Astrocyte (in vitro differentiated cells and primary cell): ENCODE data around the gene ZNF341. TPM values are rescaled to one million over a fixed set of nuclear protein-coding genes. Genes with fewer than 3 reads are reported as not detected.

Experiments
- DNase-seq: peaks from one replicate; pipeline ENCODE4 v3.0.0-alpha.2; 2010; ENCODE audit warnings: low read depth
- FAIRE-seq: peaks from 2 replicates; lab custom pipeline; 2011; peaks lifted over from hg19 to GRCh38; lab: Jason Lieb, UNC
- H2AFZ ChIP-seq: 2 replicates; pipeline ENCODE4 v1.6.0; 2012; ENCODE audit warnings: low read depth, low read length, inconsistent platforms
- H3K27ac ChIP-seq: 2 replicates; pipeline ENCODE4 v1.5.1; 2011; ENCODE audit warnings: low read depth, low read length, inconsistent platforms
- H3K27me3 ChIP-seq: 2 replicates; pipeline ENCODE4 v1.6.0; 2011; ENCODE audit warnings: low read length, inconsistent platforms; ENCODE audit not compliant: insufficient read depth
- H3K36me3 ChIP-seq: 2 replicates; pipeline ENCODE4 v1.5.1; 2011; ENCODE audit warnings: low read length, inconsistent platforms; ENCODE audit not compliant: insufficient read depth
- H3K4me1 ChIP-seq: 2 replicates; pipeline ENCODE4 v1.5.1; 2011; ENCODE audit warnings: low read length, inconsistent platforms; ENCODE audit not compliant: insufficient read depth
- H3K4me2 ChIP-seq: 2 replicates; pipeline ENCODE4 v1.6.0; 2012; ENCODE audit warnings: low read length, inconsistent platforms
- H3K4me3 ChIP-seq: 2 replicates; pipeline ENCODE4 v1.5.1; 2011; ENCODE audit warnings: low read depth, mild to moderate bottlenecking, low read length, inconsistent platforms; ENCODE audit not compliant: insufficient read depth
- H3K79me2 ChIP-seq: 2 replicates; pipeline ENCODE4 v1.6.0; 2012; ENCODE audit warnings: mild to moderate bottlenecking, low read length, inconsistent platforms; ENCODE audit not compliant: insufficient read depth
- H3K9ac ChIP-seq: 2 replicates; pipeline ENCODE4 v1.6.0; 2012; ENCODE audit warnings: mild to moderate bottlenecking, low read length, inconsistent platforms
- H3K9me3 ChIP-seq: 2 replicates; pipeline ENCODE4 v1.5.1; 2012; ENCODE audit warnings: low read depth, mild to moderate bottlenecking, low read length, inconsistent platforms; ENCODE audit not compliant: insufficient read depth
- H4K20me1 ChIP-seq: 2 replicates; pipeline ENCODE4 v1.6.0; 2012; ENCODE audit warnings: low read length, inconsistent platforms; ENCODE audit not compliant: insufficient read depth
- H3K27ac Mint-ChIP-seq: one replicate; pipeline ENCODE4 v1.8.0; 2021; ENCODE audit warnings: mild to moderate bottlenecking, mixed read lengths; ENCODE audit not compliant: unreplicated experiment
- H3K27me3 Mint-ChIP-seq: one replicate; pipeline ENCODE4 v1.8.0; 2021; ENCODE audit warnings: low read depth, mixed read lengths; ENCODE audit not compliant: unreplicated experiment
- H3K36me3 Mint-ChIP-seq: one replicate; pipeline ENCODE4 v1.8.0; 2021; ENCODE audit warnings: low read depth, mixed read lengths; ENCODE audit not compliant: unreplicated experiment
- H3K4me1 Mint-ChIP-seq: one replicate; pipeline ENCODE4 v1.8.0; 2021; ENCODE audit warnings: low read depth, mixed read lengths; ENCODE audit not compliant: unreplicated experiment
- H3K4me3 Mint-ChIP-seq: one replicate; pipeline ENCODE4 v1.8.0; 2021; ENCODE audit warnings: mild to moderate bottlenecking, moderate library complexity, mixed read lengths; ENCODE audit not compliant: unreplicated experiment
- H3K9me3 Mint-ChIP-seq: one replicate; pipeline ENCODE4 v1.8.0; 2021; ENCODE audit warnings: mild to moderate bottlenecking, mixed read lengths; ENCODE audit not compliant: unreplicated experiment
- CTCF ChIP-seq: IDR thresholded peaks from 2 replicates; pipeline ENCODE4 v1.5.1; 2011; ENCODE audit warnings: low read depth, mild to moderate bottlenecking, inconsistent platforms, low read length, moderate library complexity; ENCODE audit not compliant: insufficient read depth
- EZH2 ChIP-seq: IDR thresholded peaks from 2 replicates; pipeline ENCODE4 v1.6.1; 2012; ENCODE audit warnings: mild to moderate bottlenecking, low read length, inconsistent platforms; ENCODE audit not compliant: insufficient read depth
- total RNA-seq: library from RNA; stranded (reverse); gene quantifications from 2 replicates; pipeline ENCODE4 v1.2.1, GENCODE V29; 2021

ZNF341 gene
- total RNA-seq, 1 donor from 2014 or later = 2.0 TPM

GRCh38 chr20:33689973-33690372, 41.8 kb upstream of the ZNF341 start:
- no peak overlapping the region for H3K4me3 Mint-ChIP-seq

DNA sequence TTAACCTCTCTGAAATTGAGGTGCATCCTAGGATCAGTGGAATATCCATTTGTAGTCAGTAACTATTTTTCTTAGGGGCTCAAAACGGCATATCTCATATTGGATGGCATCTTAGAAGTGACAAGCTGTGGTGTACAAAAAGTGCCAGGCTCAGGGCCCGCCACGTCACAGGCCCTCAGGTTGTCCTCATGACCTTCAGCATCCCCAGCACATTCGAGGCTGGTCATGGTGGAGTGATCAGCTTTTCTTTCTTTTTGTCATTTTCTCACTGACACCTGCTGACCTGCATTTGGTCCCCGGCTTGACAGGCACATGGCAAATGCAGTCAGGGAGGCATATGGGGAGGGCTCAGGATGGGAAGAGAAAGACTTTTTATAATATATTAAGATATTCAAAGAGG, 38.5 kb upstream of the ZNF341 start:
- Histone ChIP-seq H3K4me2 (no peak overlapping the region), H3K27ac (no peak overlapping the region), H3K9ac (no peak overlapping the region), H2AFZ (no peak overlapping the region), H3K9me3 (no peaks in the 10 kb centered on the region), H3K4me1 (peaks cover 9% of the 10 kb centered on the region), H3K27me3 (no peaks in the 10 kb centered on the region), H3K36me3 (no peaks in the 10 kb centered on the region), H3K79me2 (no peaks in the 10 kb centered on the region), H3K4me3 (no peak overlapping the region), H4K20me1 (no peaks in the 10 kb centered on the region)
- Mint-ChIP-seq H3K9me3 (peaks cover 2% of the 10 kb centered on the region), H3K27me3 (peaks cover 5% of the 10 kb centered on the region), H3K36me3 (peaks cover 2% of the 10 kb centered on the region), H3K4me3 (no peak overlapping the region), H3K4me1 (peaks cover 10% of the 10 kb centered on the region), H3K27ac (no peak overlapping the region)
- FAIRE-seq (no peak), DNase-seq (no peak)
- TF ChIP-seq CTCF (no peak), EZH2 (no peak)

More at GRCh38 chr20:33689973-33690372, 41.8 kb upstream of the ZNF341 start:
- no peaks in the 10 kb centered on the region for H3K9me3 ChIP-seq
- peak; percentile 47 for DNase-seq
- peaks cover 6% of the 10 kb centered on the region for H3K27me3 Mint-ChIP-seq
- peaks cover 7% of the 10 kb centered on the region for H3K79me2 ChIP-seq
- H3K36me3 ChIP-seq = no peaks in the 10 kb centered on the region
- peak overlapping the region; percentile 28 for H3K4me2 ChIP-seq
- H2AFZ ChIP-seq = no peak overlapping the region
- H3K4me1 Mint-ChIP-seq = peaks cover 10% of the 10 kb centered on the region
- no peaks in the 10 kb centered on the region for H3K27me3 ChIP-seq
- no peaks in the 10 kb centered on the region for H3K9me3 Mint-ChIP-seq
- H3K4me1 ChIP-seq = peaks cover 17% of the 10 kb centered on the region
- no peak for TF ChIP-seq CTCF
- TF ChIP-seq EZH2 = no peak
- peak overlapping the region; percentile 26 for H3K27ac Mint-ChIP-seq
- H3K4me3 ChIP-seq = no peak overlapping the region
- H4K20me1 ChIP-seq = no peaks in the 10 kb centered on the region
- peaks cover 2% of the 10 kb centered on the region for H3K36me3 Mint-ChIP-seq
- no peak overlapping the region for H3K27ac ChIP-seq
- no peak for FAIRE-seq
- H3K9ac ChIP-seq = no peak overlapping the region

- Mint-ChIP-seq H3K4me1 (peaks cover 10% of the 10 kb centered on the region), H3K27me3 (peaks cover 5% of the 10 kb centered on the region), H3K4me3 (no peak overlapping the region), H3K9me3 (peaks cover 4% of the 10 kb centered on the region), H3K36me3 (peaks cover 4% of the 10 kb centered on the region), H3K27ac (no peak overlapping the region)
- no peaks in the 10 kb centered on the region for H3K79me2 ChIP-seq
- H2AFZ ChIP-seq = no peak overlapping the region
- no peaks in the 10 kb centered on the region for H3K36me3 ChIP-seq
- H3K4me2 ChIP-seq = no peak overlapping the region
- no peak overlapping the region for H3K4me3 ChIP-seq
- DNase-seq (no peak), FAIRE-seq (no peak)
- H3K9me3 ChIP-seq = no peaks in the 10 kb centered on the region
- no peaks in the 10 kb centered on the region for H3K27me3 ChIP-seq
- TF ChIP-seq CTCF (no peak), EZH2 (no peak)
- peaks cover 9% of the 10 kb centered on the region for H3K4me1 ChIP-seq
- no peaks in the 10 kb centered on the region for H4K20me1 ChIP-seq
- no peak overlapping the region for H3K9ac ChIP-seq
- H3K27ac ChIP-seq = no peak overlapping the region
Measured at GRCh38 chr20:33693741-33694638, 37.8 kb upstream of the ZNF341 start.
